GM21529 (cell line): ENCODE measurements around the gene EVX1.

Source experiments
- ATAC-seq: cut with Tn5 transposase; IDR thresholded peaks from one replicate; pipeline ENCODE4 v1.9.1; 2021; ENCODE audit not compliant: unreplicated experiment

EVX1 gene

GRCh38 chr7:27224983-27225934, 17.3 kb upstream of the EVX1 start:
- ATAC-seq, result no peak

GRCh38 chr7:27229448-27229847, 13.2 kb upstream of the EVX1 start:
- ATAC-seq, result no peak

DNA sequence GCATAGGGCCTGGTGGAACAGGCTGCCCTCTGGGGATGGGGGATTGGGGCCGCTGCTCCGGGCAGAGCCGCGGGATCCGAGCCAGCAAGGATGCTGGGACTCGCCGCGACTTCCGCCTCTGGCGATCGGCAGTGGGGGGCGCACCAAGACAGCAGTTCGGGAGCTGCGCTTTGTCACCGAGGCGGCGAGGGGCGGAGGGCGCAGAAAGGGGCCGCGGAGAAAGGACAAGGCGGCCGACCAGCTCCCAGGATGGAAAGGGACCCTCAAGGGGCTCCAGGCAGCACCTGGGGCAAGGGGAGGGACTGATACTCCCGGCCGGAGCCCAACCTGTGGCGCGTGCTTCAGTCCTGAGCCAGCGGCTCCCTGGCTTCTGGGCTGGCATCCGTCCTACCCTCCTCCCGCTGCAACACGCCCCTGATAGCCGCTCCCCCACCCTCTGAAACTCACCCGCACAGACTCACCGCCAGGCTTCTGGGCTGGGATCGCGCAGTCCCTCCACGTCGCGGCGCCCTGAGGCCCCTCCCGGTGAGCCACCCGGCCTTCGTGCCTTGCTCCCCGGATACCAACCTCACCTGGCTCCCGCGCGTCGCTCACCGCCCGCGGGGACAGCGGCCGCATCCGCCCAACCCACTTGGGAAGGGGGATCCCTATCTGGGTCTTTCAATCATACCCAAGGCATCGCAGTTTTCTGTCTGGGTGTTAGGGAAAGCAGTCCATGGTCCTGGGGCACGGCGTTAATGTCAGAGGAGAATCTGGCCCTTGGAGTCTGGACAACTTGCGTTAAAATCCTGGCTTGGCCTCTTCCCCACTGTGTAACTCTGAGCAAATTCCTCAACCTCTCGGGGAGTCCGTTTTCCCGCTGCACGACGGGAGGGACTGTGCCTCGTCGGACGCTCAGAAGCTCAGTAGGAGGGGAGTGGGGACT, 7.0 kb upstream of the EVX1 start:
- no peak for ATAC-seq

GRCh38 chr7:27237735-27238334, 4.8 kb upstream of the EVX1 start:
- ATAC-seq, result no peak

DNA sequence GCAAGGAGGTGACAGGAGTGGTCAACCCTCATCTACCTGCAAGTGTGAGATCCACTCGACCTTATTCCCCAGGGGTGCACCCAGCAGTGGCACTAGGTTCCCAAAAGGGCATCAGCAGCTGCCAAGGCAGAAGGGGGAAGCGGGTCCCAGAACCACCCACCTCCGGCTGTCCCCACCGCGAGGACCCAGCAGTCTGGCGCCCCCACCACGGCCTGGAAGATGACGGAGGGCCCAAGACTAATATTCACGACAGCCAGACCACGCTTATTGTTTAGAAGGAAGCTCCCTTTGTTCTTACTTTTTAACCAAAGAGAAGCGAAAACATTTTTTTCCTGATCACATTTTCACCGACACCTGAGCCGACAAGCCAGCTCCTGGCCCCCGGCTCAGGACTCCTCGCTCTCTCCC, 3.6 kb upstream of the EVX1 start:
- ATAC-seq, result no peak

DNA sequence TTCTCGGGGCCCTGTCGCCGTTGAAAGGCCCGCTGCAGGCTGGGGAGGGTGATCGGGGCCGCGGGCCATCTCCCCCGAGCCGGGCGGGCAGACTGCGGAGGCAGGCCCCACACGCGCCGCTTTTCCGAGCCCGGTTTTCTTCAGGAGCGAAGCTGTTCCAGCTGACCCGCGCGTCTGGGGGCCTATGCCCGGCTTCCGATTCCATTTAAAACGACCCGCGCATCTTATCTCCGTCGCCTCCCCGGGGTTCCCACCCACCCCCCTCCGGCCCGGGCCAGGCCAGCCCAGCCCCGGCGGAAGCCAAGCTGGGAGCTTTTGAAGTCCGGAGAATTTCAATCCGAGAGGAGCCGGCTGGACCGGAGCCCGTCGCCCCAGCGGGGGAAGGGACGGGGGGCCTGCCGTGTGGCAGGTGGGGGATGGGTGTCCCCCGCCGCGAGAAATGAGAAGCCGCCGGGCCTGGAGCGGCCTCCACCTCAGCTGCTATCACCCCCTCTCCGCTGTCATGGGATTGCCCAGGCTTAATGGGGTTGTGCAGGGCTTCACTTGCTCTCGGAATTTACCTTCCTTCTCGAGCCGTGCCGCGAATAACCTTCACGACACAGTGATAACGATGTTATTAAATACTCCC, 3.1 kb upstream of the EVX1 start:
- no peak for ATAC-seq

DNA sequence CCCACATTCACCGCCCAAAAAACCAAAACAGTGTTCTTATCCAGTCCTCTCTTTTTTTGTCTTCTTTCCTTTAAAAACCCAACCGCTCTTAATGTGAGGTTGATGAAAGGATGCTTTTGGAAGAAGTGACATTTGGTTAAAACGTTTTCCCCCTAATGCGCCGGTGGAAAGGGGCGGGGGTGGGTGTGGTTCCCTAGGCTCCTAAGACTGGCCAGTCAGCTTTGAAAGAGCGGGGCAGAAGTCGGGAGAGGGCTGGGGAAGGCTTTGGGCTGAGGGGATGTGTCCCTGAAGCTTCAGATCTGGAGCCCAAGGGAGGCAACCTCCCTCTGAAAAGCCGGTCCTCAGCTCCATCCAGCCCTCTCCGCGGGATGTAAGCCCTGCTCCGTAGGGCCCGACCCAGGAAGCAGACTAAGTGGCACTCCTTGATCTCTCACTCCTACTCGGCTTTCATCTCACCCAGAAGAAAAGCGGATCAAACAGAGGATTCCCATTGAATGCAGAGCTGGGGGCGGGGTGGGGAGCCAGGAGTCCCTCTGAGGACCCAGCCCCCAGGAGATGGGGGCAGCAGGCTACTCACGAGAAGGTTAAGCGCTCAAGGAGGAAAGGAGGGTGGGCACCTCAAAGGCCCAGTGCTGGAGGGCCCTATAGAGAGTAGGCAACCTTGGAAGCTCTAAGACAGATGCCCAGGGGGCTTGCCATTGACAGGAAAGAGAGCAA, 2.4 kb upstream of the EVX1 start:
- ATAC-seq, result no peak

GRCh38 chr7:27241189-27242056, 1.2 kb upstream of the EVX1 start:
- ATAC-seq, result no peak

DNA sequence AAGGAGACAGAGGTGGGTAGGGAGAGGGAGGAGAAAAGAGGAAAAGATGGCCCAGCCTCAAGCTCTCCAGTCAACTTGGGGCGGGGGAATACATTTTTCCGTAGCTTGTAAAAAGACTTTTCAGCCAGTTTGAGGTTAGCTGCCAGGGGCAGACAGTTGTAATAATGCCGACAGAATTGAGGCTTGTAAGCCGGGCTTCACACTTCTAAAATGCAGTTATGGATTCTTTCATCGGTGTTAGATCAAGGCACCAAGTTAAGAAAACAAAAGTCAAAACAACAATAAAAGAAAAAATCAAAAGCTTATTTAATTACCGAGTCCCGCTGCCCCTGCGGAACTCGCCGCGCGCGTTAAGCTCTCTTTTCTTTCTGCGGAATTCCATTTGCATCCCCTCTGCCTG, 448 bp upstream of the EVX1 start:
- no peak for ATAC-seq

DNA sequence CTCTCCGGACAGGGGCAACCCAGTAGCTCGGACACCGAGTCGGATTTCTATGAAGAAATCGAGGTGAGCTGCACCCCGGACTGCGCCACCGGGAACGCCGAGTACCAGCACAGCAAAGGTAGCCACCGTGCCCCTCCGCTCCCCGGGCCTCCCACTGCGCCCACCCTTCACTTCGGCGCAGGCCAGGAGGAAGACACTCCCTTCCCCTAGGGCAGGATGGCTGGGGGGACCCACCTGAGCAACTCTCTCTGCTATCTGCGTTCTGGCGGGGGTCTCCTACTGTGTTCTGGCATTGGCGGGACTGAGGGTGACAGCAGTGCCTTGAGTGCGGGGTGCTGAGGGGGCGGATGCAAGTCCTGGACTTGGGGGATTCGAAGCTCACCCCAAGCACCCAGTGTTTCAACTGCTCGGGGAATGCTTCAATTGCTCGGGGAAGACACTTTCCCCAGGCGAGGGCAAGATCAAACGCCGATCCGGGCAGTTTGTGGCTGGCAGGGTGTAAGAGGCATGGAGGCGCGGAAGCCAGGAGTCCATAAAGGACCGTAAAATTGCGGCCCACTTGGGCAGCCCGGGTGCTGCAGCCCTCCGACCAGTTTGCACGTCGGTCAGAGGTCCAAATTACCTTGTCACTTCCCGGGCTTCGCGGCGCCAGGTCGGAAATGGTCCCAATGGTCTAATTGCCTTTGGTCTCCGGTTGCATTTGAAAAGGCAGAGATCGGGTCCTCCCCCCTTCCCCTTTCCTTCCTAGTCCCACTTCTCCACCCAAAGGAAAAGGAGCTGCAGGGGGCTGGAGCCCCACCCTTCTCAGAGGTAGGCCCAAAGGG, 950 bp downstream of the EVX1 start:
- no peak for ATAC-seq

GRCh38 chr7:27244488-27245123, 2.0 kb downstream of the EVX1 start:
- no peak for ATAC-seq

DNA sequence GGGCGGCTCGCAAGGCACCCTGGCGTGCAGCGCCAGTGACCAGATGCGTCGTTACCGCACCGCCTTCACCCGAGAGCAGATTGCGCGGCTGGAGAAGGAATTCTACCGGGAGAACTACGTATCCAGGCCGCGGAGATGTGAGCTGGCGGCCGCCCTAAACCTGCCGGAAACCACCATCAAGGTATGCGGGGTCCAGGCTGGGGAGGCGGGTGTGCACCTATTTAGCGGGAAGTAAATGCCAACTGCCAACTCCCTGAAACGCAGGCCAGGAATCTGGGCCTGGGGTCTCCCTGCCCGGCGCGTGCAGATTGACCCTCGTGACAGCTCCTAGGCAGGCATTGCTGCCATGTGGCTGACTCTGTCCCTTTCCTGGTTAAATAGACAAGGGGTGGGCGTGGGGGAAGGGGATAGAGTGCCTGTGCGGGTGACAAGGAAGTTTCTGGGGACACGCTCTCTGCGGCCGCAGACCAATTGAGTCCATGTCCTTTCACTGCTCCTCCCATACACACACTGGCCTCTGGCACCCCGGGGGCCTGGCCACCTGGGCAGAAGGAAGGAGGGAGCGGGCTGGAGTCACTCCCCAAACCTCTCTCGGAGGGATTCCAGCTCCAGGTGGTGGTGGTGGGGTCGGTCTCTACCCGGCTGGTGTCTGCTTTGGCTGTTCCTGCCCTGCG, 2.7 kb downstream of the EVX1 start:
- no peak for ATAC-seq

DNA sequence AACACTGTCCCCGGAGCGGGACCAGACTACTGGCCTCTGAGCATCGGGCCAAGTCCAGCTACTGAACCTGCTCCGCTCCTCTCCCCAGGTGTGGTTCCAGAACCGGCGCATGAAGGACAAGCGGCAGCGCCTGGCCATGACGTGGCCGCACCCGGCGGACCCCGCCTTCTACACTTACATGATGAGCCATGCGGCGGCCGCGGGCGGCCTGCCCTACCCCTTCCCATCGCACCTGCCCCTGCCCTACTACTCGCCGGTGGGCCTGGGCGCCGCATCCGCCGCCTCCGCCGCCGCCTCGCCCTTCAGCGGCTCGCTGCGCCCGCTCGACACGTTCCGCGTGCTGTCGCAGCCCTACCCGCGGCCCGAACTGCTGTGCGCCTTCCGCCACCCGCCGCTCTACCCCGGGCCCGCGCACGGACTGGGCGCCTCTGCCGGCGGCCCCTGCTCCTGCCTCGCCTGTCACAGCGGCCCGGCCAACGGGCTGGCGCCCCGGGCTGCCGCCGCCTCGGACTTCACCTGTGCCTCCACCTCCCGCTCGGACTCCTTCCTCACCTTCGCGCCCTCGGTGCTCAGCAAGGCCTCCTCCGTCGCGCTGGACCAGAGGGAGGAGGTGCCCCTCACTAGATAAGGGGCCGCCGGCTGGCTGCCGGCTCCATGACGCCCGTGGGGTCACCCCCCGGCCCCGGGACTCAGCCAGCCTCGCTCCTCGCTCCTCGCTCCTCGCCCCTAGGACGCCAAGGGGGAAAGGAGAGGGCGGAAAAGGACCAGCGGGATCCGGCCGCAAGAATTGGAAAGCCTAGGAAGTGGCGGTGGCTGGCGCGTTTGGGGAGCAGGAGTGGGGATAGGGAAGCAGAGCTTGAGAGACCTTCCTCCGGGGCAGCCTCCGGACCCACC, 3.4 kb downstream of the EVX1 start:
- no peak for ATAC-seq

GRCh38 chr7:27247000-27247399, 4.4 kb downstream of the EVX1 start:
- ATAC-seq, result no peak

GRCh38 chr7:27247452-27248426, 5.1 kb downstream of the EVX1 start:
- no peak for ATAC-seq
